ENCODE results near the gene ANKLE1. TPM values are rescaled to one million over a fixed set of nuclear protein-coding genes. Genes with fewer than 3 reads are reported as not detected.

Gene ANKLE1
- 1.3 TPM for total RNA-seq

GRCh38 chr19:17281391-17282304 lies at the start of gene ANKLE1:
ANKLE1 (plus strand) TSS chr19:17281901; CDS start chr19:17281921, 20 bp downstream.

GRCh38 chr19:17245535-17245984 lies 36.1 kb upstream of the ANKLE1 start, which contains the start of gene NR2F6:
NR2F6 (minus strand) TSS chr19:17245919; CDS start chr19:17245220, 699 bp downstream.

GRCh38 chr19:17264641-17264979 lies 17.1 kb upstream of the ANKLE1 start, which contains the start of gene USHBP1:
USHBP1 (minus strand) TSS chr19:17264745; CDS start chr19:17264299, 446 bp downstream.

GRCh38 chr19:17266975-17267788 lies 14.5 kb upstream of the ANKLE1 start, which contains the start of gene BABAM1:
BABAM1 (plus strand) TSS chr19:17267443; CDS start chr19:17268807, 1,364 bp downstream.

GRCh38 chr19:17303167-17303939 lies 21.7 kb downstream of the ANKLE1 start, which contains the start of gene ABHD8:
ABHD8 (minus strand) TSS chr19:17303425; CDS start chr19:17301616, 1,809 bp downstream.

GRCh38 chr19:17305517-17306284 lies 24.0 kb downstream of the ANKLE1 start, which contains the start of gene MRPL34:
MRPL34 (plus strand) TSS chr19:17305872; CDS start chr19:17305893, 21 bp downstream.

GRCh38 chr19:17309198-17309964 lies 27.7 kb downstream of the ANKLE1 start, which contains the start of gene DDA1:
DDA1 (plus strand) TSS chr19:17309563; CDS start chr19:17309655, 92 bp downstream.

GRCh38 chr19:17334414-17335409 lies 53.0 kb downstream of the ANKLE1 start, which contains the start of gene ANO8:
ANO8 (minus strand) TSS chr19:17334855; CDS start chr19:17334670, 185 bp downstream.

Other genes starting within 250 kb of the ANKLE1 start
- 2.5 TPM for gene HAUS8, start 206.4 kb upstream of the ANKLE1 start, total RNA-seq
- gene MYO9B, start 206.1 kb upstream of the ANKLE1 start, total RNA-seq, result 86.1 TPM
- gene USE1, start 66.5 kb upstream of the ANKLE1 start, total RNA-seq, result 19.4 TPM
- gene OCEL1, start 55.7 kb upstream of the ANKLE1 start, total RNA-seq, result 0.94 TPM
- gene NR2F6, start 36.0 kb upstream of the ANKLE1 start, total RNA-seq, result 7.8 TPM
- 1.3 TPM for gene USHBP1, start 17.2 kb upstream of the ANKLE1 start, total RNA-seq
- gene BABAM1, start 14.5 kb upstream of the ANKLE1 start, total RNA-seq, result 61.3 TPM
- 19.7 TPM for gene ABHD8, start 21.5 kb downstream of the ANKLE1 start, total RNA-seq
- gene MRPL34, start 24.0 kb downstream of the ANKLE1 start, total RNA-seq, result 8.1 TPM
- gene DDA1, start 27.7 kb downstream of the ANKLE1 start, total RNA-seq, result 9.1 TPM
- gene ANO8, start 53.0 kb downstream of the ANKLE1 start, total RNA-seq, result 53.8 TPM
- 18.8 TPM for gene GTPBP3, start 55.7 kb downstream of the ANKLE1 start, total RNA-seq
- 2.2 TPM for gene PLVAP, start 95.4 kb downstream of the ANKLE1 start, total RNA-seq
- not detected for gene CCDC194, start 112.3 kb downstream of the ANKLE1 start, total RNA-seq
- 1.6 TPM for gene BST2, start 123.7 kb downstream of the ANKLE1 start, total RNA-seq
- 15.0 TPM for gene MVB12A, start 138.1 kb downstream of the ANKLE1 start, total RNA-seq
- 0.63 TPM for gene TMEM221, start 166.8 kb downstream of the ANKLE1 start, total RNA-seq
- not detected for gene NXNL1, start 179.0 kb downstream of the ANKLE1 start, total RNA-seq
- 26.0 TPM for gene SLC27A1, start 188.6 kb downstream of the ANKLE1 start, total RNA-seq
- 51.0 TPM for gene PGLS, start 229.7 kb downstream of the ANKLE1 start, total RNA-seq